ENCODE results near the gene NUDT7.

- no peak for TF ChIP-seq CTCF (conservative IDR thresholded peaks at IDR 0.05; ENCODE audit: low read depth, low read length)
- no peak for TF ChIP-seq EZH2 (IDR thresholded peaks at IDR 0.05; ENCODE audit: borderline replicate concordance, low read depth, low read length, poor library complexity, severe bottlenecking)
Measured at GRCh38 chr16:77700846-77701245, 21.5 kb upstream of the NUDT7 start.

Measured in A673 (cell line).